Activated CD8-positive, alpha-beta memory T cell treated with anti-CD3 and anti-CD28 coated beads, Interleukin-2, amount 50 U/mL, for 48 hours (primary cell): Measurements from ENCODE around the gene CLP1.
"Not testable (repeated sequence)": the region's sequence is repeated elsewhere in the genome, so short reads cannot be mapped to it uniquely, and the experiment has no call there.

Experiments used
- DNase-seq: peaks from one replicate; pipeline ENCODE4 v3.0.0-alpha.2; 2020

CLP1 gene

GRCh38 chr11:57667117-57667735 is 9.7 kb downstream of the CLP1 start:
- DNase-seq: peak; percentile 90

- DNase-seq: peak; percentile 99
Observed at GRCh38 chr11:57667736-57668433, 10.3 kb downstream of the CLP1 start, which contains the start of gene ZDHHC5. TSS of gene ZDHHC5 (plus strand) at chr11:57668114. CDS start at chr11:57673091, 4,977 bp downstream.

- DNase-seq: no peak
Observed at GRCh38 chr11:57668434-57668782, 10.8 kb downstream of the CLP1 start.

GRCh38 chr11:57674251-57674650 is 16.7 kb downstream of the CLP1 start:
- no peak for DNase-seq

- no peak for DNase-seq
Observed at GRCh38 chr11:57675176-57675941, 17.8 kb downstream of the CLP1 start.

GRCh38 chr11:57679396-57679795 is 21.8 kb downstream of the CLP1 start:
- no peak for DNase-seq

GRCh38 chr11:57680552-57680874 is 23.0 kb downstream of the CLP1 start:
- no peak for DNase-seq

- DNase-seq: no peak
Observed at GRCh38 chr11:57681168-57681567, 23.6 kb downstream of the CLP1 start.

- DNase-seq: not testable (repeated sequence)
Observed at GRCh38 chr11:57690474-57690873, 32.9 kb downstream of the CLP1 start.

- DNase-seq: no peak
Observed at GRCh38 chr11:57698843-57699365, 41.3 kb downstream of the CLP1 start.

- DNase-seq: no peak
Observed at GRCh38 chr11:57699813-57700212, 42.3 kb downstream of the CLP1 start.

GRCh38 chr11:57700425-57700824 is 42.9 kb downstream of the CLP1 start:
- no peak for DNase-seq

GRCh38 chr11:57703341-57703740 is 45.8 kb downstream of the CLP1 start:
- DNase-seq: no peak

GRCh38 chr11:57704932-57705331 is 47.4 kb downstream of the CLP1 start:
- DNase-seq: no peak

GRCh38 chr11:57705432-57705831 is 47.9 kb downstream of the CLP1 start:
- DNase-seq: not testable (repeated sequence)

GRCh38 chr11:57709802-57710367 is 52.3 kb downstream of the CLP1 start:
- DNase-seq: no peak
